ENCODE results near the gene GNPDA1.

Gene GNPDA1

GRCh38 chr5:142023836-142024235, 11.0 kb upstream of the GNPDA1 start:
- DNase-seq (ENCODE audit: low spot score), result no peak

GRCh38 chr5:142020122-142020659, 7.4 kb upstream of the GNPDA1 start:
- no peak for DNase-seq (ENCODE audit: low spot score)

- peak; percentile 45 for DNase-seq (ENCODE audit: low spot score)
Measured at GRCh38 chr5:142017832-142018427, 5.1 kb upstream of the GNPDA1 start.

- DNase-seq (ENCODE audit: low spot score), result peak; percentile 69
Measured at GRCh38 chr5:142016556-142016955, 3.7 kb upstream of the GNPDA1 start.

- DNase-seq (ENCODE audit: low spot score), result peak; percentile 68
Measured at GRCh38 chr5:142015781-142016533, 3.1 kb upstream of the GNPDA1 start.

GRCh38 chr5:142014911-142015584, 2.2 kb upstream of the GNPDA1 start:
- peak; percentile 90 for DNase-seq (ENCODE audit: low spot score)

- no peak for DNase-seq (ENCODE audit: low spot score)
Measured at GRCh38 chr5:142013734-142014521, 1.1 kb upstream of the GNPDA1 start.

- DNase-seq (ENCODE audit: low spot score), result peak; percentile 58
Measured at GRCh38 chr5:142012186-142012785, 541 bp downstream of the GNPDA1 start.

- no peak for DNase-seq (ENCODE audit: low spot score)
Measured at GRCh38 chr5:142011572-142012185, 1.1 kb downstream of the GNPDA1 start.

- DNase-seq (ENCODE audit: low spot score), result no peak
Measured at GRCh38 chr5:142009886-142010285, 2.9 kb downstream of the GNPDA1 start.

- DNase-seq (ENCODE audit: low spot score), result no peak
Measured at GRCh38 chr5:142008813-142009212, 4.0 kb downstream of the GNPDA1 start.

GRCh38 chr5:142007237-142007544, 5.6 kb downstream of the GNPDA1 start:
- DNase-seq (ENCODE audit: low spot score), result no peak

- DNase-seq (ENCODE audit: low spot score), result peak; percentile 78
Measured at GRCh38 chr5:142006363-142007236, 6.2 kb downstream of the GNPDA1 start.

GRCh38 chr5:142003266-142003800, 9.5 kb downstream of the GNPDA1 start:
- DNase-seq (ENCODE audit: low spot score), result no peak

- no peak for DNase-seq (ENCODE audit: low spot score)
Measured at GRCh38 chr5:142000704-142001484, 11.9 kb downstream of the GNPDA1 start.

- no peak for DNase-seq (ENCODE audit: low spot score)
Measured at GRCh38 chr5:142000173-142000572, 12.7 kb downstream of the GNPDA1 start.

- DNase-seq (ENCODE audit: low spot score), result no peak
Measured at GRCh38 chr5:141997358-141997960, 15.4 kb downstream of the GNPDA1 start.

- DNase-seq (ENCODE audit: low spot score), result no peak
Measured at GRCh38 chr5:141995656-141996055, 17.2 kb downstream of the GNPDA1 start.
